SU-DHL-6 (cell line): ENCODE measurements around the gene CLASP1.

Experiments used
- EZH2phosphoT487 ChIP-seq: fragments of 200-600 bp; sonication (generic), shearing (Covaris generic); conservative IDR thresholded peaks from 2 replicates; pipeline ENCODE4 v1.6.1; 2018; ENCODE audit warnings: mild to moderate bottlenecking, antibody characterized with exemption, low read length, moderate library complexity, mixed read lengths
- TF ChIP-seq, protein P1 (sequence below): fragments of 200-600 bp; sonication (generic); IDR thresholded peaks from one replicate; pipeline ENCODE4 v1.5.1; 2017; ENCODE audit warnings: antibody characterized with exemption, mild to moderate bottlenecking, low read length, moderate library complexity; ENCODE audit not compliant: insufficient read depth, poor library complexity, severe bottlenecking

DNA sequence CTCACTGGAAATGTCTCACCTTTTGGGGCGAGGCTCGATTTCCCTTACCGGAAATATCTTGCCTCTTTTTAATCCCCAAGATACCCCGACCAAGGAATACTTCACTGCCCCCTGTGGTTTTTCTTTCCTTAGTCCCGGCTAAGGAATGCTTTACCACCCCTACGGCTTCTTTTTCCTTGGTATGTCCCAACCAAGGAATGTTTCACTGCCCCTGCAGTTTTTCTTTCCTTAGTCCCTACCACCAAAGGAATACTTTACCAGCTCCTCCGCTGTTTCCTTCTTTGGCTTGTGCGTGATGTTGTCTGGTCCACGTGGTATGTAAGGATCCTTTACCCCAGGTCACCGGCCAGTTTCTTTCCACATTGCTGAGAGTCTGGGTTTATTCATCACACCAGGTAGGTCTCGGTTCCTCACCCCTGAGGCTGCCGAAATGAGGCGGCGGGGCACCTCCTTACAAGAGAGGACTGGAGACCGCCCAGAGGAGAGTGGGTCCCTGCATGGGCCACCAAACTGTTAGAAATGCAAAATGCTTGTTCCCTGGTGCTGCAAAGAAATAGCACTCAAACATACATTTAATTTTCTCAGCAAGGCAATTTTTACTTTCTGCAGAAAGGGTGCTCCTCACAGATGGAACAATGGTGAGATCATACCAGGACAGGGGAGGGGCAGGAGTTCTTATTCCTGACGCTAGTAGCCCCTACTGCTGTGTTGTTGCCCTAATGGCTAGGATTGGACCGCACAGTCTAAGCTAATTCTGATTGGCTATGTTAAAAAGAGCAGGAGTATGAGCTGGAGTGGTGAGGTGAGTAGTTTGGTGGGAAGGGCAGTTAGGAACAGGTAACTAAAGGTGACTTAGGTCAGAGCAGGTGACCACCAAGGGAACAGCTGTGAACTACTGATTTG is 33.4 kb upstream of the CLASP1 start:
- TF ChIP-seq, protein P1, sequence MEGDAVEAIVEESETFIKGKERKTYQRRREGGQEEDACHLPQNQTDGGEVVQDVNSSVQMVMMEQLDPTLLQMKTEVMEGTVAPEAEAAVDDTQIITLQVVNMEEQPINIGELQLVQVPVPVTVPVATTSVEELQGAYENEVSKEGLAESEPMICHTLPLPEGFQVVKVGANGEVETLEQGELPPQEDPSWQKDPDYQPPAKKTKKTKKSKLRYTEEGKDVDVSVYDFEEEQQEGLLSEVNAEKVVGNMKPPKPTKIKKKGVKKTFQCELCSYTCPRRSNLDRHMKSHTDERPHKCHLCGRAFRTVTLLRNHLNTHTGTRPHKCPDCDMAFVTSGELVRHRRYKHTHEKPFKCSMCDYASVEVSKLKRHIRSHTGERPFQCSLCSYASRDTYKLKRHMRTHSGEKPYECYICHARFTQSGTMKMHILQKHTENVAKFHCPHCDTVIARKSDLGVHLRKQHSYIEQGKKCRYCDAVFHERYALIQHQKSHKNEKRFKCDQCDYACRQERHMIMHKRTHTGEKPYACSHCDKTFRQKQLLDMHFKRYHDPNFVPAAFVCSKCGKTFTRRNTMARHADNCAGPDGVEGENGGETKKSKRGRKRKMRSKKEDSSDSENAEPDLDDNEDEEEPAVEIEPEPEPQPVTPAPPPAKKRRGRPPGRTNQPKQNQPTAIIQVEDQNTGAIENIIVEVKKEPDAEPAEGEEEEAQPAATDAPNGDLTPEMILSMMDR, result no peak
- TF ChIP-seq EZH2phosphoT487, result no peak
